DMS53 (cell line): ENCODE data around the gene STH.

Experiments used
- DNase-seq: peaks from one replicate; lab custom pipeline; 2025; lab: John Stamatoyannopoulos, UW

Gene STH

GRCh38 chr17:46047856-46048255 is 48.8 kb downstream of the STH start:
- DNase-seq, result no peak
